HG03159 (cell line): ENCODE results near the gene AJAP1.

Experiments used
- ATAC-seq: cut with Tn5 transposase; IDR thresholded peaks from one replicate; pipeline ENCODE4 v1.9.1; 2021; ENCODE audit warnings: mild to moderate bottlenecking, moderate library complexity; ENCODE audit not compliant: unreplicated experiment

Gene AJAP1

DNA sequence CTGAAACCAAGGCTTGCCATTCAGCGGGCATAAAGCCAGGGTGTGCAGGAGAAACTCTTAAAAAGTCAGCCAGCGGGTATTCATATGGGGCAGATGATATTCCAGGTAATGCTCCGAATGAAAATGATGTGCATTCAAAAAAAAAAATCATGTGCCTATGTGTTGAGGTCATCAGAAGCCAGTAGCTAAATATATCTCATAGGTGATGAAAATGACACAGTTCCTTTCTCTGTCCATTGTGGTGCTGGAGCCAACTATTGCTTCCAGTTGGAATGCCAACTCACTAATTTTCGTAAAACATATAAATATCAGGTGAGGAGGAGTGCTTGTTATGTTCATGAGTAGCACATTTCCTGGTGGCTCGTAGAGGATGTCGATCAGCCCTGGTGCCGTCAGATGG is 23.2 kb downstream of the AJAP1 start:
- ATAC-seq = no peak

DNA sequence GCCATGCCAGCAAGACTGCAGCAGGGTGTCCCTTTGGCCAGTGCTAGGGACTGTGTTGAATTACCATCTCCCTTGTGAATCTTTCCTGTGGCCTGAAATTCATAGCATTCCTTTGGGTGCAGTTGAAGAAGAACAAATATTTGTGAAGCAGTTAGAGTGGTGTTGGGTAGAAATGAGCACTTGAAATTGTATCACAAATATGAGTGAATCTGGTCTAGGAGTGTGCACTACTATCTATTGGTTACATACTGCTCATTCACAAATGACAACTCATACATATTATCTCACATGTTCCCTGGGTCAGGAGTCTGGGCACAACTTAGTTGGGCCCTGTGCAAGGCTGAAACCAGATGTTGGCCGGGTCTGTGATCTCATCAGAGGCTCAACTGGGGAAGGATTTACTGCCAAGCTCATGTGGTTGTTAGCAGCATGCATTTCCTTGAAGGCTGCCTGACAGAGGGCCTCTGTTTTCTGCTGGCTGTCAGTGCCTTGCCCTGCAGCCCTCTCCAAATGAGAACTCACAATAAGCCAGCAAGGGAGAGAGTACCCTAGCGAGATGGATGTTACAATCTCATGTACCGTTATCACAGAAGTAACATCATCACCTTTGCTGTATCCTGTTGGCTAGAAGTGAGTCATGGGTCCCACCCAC is 23.8 kb downstream of the AJAP1 start:
- no peak for ATAC-seq

DNA sequence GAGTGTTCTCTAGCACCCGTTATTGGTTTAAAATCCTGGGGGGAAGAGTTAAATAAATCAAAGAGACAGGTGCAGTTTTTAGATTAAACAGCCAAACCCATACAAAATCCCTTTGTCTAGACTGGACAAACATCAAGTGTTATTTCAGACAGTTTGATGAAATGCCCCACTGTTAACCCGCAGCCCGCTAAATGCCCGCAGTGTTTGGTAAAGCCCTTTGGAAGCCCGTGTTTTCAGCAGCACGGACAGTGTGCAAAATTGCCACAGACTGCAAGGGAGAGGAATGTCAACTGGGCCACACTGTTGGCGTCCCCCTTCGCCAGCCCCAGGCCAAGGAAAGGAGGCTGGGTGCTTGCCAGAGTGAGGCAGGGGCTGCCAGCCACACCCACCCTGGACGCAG is 26.6 kb downstream of the AJAP1 start:
- ATAC-seq = no peak

DNA sequence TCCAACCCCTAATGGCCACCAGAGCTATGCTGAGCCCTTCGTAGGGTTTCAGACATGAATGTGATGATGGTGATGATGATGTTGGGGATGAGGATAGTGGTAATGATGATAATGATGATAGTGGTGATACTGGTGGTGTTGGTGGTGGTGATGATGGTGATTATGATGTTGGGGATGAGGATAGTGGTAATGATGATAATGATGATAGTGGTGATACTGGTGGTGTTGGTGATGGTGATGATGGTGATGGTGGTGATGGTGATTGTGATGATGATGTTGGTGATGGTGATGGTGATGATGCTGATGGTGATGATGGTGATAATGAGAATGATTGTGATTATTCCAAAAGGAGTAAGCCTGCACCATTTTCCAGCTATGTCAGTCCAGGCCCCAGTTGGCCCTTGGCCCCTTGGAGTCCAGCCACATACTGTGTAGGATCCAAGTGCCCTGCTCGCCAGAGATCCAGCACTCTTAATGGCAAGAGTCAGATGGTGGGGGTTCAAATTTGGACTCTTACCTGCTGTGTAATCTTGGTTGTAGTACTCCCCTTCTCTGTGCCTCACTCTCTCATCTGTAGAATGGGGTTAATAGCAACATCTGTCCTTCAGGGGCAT is 28.3 kb downstream of the AJAP1 start:
- ATAC-seq = no peak

DNA sequence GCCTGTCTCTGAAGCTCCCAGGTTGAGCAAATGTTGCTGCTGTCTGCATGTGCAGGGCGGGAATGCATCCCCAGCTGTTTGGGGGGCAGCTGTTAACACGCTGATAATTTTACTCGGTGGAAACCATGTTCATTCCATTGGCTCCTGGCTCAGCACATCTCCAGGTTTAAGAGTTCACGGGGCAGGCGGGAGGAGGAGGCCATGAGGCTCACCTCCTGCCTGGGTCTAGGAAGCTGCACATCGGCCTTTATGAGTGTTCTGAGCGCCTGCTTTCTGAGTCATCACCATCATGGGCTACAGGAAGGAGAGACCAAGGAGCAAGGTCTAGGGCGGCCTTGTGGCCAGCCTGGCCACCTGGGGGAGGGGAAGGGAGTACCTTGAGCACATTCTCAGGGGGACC is 29.7 kb downstream of the AJAP1 start:
- no peak for ATAC-seq

DNA sequence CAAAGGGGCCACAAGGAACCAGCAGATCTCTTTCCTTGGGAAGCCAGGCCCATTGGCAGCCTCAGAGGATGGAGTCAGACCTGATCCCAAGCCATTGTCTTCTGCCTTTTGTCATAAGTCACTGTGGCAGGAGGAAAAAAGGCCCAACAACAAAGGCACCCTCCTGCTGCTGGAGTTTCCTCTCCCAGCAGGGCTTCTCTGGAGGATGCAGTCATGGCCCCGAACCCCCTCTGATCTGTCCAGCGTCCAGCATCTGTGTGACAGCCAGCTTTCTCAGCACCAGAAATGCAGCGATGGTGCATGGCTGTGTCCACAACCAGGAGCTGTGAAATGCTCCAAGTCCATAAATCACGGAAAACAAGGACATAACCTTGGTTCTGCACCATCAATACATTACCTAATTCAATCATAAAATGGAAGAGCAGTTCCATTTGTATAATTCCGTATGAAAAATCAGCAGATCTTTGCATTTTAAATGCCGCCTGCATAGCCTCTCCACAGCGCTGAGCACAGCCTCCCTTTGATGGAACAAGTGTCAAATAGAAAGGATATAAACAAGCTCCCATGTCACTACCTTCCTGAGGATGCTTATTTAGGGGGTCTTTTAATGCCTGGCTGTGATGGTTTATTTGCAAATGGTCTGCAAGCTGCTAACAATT is 30.6 kb downstream of the AJAP1 start:
- ATAC-seq = no peak

DNA sequence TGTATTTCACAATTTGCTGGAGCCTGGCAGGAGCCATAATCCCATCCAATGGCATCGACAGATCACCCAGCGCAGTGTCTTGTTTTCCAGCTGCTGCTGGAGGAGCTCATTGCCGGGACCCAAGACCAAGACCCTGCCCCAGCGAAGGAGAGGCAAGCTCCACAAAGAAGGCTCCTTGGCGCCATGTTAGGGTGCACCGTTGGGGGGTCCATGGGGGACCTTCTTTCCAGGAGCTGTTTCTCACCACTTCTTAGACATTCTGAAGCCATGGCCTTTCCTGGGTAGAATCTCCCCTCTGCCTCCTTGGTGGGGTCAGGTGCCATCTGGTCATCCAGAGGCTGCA is 31.1 kb downstream of the AJAP1 start:
- no peak for ATAC-seq

DNA sequence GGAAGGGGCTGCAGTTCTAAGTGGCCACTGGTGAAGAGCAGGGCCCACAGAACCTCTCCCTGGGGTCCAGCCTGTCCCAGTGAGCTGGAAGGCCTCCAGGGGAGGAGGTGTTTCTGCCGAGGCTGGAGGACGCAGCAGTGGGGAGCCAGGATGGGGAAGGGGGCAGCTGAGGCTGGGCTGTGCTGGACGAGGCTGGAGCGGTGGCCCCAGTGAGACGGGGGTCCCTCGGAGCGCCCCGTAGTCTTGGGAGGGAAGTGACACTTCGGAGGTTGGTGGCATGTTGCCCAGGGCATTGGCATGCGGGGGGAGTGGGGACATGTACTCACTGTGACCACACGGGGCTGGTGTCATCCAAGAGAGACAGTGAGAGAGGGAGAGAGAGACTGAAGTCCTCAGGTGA is 33.5 kb downstream of the AJAP1 start:
- ATAC-seq = no peak

DNA sequence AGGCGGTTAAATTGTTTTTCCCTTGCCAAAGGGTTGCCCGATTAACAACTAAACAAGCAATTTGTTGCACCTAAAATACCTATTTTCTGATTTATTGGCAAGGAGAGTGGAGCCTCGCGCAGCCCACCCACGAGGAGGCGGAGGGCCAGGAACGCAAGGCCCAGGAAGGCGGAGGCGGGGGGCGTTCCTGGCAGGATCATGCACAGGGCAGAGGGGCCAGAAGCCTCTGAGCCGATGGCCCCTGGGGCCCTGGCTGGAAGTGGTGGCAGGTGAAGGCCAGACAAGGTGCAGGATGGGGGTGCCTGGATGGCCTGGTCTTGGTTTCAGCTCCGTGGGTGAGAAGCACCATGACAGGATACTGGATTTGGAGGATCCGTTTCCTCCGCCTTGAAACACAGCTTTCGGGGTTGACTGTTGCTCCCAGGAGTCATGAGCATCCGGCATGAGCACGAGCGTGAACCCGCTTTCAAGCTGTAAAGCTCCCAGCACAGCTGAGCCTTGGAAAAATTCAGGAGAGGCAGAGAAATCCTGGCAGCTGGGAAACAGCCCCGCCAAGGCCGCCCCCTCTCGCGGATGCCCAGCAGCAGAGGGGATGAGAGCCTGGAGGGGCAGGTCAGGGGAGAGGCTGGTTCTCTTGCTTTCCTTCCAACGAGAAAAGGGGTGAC is 35.0 kb downstream of the AJAP1 start:
- ATAC-seq = no peak

DNA sequence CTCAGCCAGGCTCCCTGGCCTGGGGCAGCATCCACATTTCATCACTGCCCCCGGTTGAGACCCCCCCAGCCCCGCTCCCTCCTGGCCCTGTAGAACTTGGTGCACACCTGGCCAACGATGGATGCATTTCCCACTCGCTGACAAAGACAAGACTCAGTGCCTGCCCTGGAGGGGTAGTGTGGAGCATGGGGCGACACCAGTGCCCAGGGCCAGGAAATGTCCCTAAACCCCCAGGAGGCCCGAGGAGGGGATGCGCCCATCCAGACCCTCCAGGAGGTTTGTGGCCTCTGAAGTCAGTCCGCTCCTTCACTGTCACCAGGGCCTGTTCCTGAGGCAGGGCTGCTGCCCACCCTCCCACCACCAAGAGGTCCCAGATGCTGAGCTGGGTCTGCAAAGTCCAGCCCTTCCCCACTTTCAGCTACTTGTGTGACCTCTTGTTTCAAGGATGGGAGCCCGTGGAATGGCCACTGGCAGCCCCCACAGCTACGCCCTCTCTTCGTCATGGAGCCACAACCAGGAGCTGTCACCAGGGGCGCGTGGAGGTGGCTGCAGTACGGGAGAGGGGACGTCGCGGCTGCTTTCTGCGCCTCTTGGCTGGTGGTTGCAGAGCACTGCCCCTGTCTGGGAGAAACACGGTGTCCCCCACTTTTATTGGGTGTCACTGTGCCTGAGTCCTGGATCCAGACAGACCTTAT is 35.7 kb downstream of the AJAP1 start:
- ATAC-seq = no peak

DNA sequence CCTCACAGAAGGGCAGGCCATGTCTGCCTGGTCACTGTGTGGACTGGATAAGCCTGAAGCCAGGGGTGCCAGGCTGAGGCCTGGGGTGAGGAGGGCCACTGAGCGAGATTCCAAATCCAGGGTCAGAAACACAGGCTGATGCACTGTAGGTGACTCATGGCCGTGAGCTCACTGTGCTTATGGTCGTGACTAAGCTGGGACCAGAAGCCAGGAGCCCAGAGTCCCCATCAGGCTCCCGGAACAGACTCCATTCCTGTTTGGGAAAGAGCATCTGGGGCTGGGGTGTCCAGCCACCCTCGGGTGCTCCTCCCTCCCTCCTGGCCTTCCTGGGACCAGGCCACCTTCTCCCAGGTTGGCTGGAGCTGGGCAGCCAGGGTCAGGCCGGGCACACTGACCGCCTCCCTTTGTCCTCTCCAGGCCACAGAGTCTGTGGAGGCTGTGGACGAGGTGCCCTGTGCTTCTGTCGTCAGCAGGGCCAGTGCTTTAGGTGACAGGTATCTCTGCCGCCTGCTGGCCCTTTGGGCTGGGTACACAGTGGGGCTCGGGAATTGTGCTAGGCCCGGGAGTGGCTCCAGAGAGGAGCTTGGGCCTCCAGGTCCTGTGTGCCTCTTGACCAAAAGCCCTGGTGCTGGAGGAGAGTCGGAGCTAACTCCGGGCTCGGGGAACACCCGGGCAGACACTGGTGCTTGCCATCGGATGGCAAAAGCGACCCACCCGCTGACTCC is 36.7 kb downstream of the AJAP1 start:
- ATAC-seq = no peak

DNA sequence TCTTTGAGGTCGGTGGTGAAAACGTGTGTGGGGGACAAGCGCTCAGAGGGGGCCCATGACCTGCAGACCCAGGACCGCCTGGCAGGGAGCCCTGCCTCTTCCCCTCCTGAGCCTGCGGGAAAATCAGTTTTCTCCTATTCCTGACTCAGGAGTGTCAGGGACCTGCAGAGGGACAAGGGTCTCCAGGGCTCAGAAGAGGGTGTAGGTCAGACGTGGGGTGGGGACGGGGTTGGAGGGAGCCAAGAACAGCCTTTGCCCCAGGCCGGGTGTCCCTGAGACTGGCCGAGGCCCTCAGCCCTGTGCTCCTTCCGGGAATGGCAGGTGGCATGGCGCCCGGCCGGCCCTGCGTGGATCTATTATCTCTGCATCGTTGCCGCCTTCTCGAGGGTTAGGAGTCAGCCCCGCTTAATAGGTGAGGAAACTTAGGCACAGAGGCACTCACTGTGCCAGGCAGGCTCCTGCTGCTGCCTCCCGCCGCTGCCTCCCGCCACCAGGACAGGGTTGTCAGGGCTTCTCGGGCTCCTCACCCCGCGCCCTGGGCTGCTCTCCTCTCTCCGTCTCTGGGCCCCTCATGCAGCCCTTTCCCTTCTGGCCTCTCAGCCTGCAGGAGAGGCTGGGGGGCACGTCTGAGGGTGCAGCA is 37.5 kb downstream of the AJAP1 start:
- no peak for ATAC-seq

DNA sequence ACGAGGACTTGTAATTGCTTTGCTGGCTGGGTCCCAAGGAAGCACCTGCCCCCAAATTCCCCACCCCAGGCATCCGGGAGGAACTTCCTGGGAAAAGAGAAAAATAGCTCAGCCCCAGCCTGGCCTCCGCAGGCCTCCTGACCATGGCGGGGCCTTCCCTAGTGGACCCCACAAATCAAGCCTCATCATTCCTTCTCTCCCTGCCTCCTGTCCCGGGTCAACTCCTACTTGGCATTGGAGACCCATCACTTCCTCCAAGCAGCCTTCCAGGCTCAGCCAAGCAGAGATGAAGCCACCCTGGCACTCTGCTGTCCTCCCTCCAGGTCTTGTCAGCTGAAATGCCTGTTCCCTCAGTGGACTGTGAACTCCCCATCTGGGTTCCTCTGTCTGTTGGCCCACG is 38.0 kb downstream of the AJAP1 start:
- no peak for ATAC-seq

DNA sequence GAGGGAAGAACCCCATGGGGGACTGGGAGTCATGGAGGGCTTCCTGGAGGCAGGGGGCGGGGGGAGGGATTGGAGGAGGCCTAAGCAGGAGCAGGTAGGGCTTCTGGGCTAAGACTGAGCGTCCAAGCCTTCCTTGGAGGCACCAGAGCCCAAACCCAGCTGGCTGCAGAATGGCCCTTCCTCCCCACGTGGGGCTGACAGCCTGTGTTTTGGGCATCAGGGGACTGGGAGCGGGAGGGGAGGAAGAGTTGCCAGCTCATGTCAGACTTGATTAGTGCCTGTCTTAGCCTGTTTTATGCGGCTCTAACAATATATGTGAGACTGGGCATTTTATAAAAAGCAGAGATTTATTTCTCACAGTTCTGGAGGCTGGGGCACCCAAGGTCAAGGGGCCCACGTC is 38.9 kb downstream of the AJAP1 start:
- no peak for ATAC-seq

DNA sequence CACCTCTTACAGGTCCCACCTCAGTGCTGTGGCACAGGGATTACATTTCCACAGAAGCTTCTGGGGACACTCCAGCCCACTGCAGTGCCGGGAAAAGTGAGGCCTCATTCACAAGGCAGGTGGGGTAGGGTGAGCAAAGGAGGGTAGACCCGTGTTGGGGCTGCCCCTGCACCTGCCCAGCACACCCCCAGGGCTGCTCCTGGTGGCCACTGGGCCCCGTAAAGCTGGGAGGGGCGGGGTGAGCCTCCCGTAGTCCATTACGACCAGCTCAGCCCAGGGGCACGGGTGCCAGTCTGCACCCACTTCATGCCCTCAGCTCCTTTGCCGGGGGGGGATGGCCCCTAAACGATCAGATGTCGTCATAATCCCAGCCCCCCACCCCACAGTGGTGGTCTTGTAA is 39.5 kb downstream of the AJAP1 start:
- ATAC-seq = no peak

DNA sequence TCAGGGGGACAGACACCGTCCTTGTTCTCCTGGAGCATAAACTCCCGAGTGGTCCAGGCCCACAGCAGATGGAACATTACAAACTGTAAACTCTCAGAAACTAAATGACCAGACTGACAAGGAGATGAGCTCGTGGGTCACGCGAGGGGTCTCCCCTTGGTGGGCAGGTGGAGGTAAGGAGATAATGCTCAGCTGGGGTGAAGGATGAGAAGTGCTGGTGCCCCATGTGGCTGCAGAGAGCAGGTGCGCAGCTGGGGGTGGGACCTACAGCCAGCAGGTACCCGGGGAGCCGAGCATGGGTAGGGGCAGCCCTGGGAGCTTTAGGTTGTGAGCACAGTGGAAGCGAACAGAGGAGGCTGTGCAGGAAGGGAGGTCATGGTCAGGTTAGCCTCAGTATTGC is 40.1 kb downstream of the AJAP1 start:
- ATAC-seq = no peak

DNA sequence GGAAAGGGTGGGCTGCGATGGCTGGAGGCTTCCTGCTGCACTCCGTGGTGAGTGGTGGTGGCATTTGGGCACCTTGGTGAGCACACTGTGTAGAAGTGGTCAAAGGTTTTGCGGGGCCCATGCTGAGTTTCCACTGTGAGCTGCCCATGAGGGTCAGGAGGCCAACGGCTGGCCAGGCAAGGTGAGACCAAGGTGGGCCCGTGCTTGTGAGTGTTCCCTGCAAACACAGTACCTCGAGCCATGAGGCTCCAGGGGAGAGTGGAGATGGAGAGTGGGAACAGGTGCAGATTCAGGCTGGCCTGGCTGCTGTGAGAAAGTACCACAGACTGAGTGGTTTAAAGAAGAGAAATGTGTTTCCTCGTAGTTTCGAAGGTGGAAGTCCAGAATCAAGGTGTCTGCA is 40.8 kb downstream of the AJAP1 start:
- no peak for ATAC-seq

DNA sequence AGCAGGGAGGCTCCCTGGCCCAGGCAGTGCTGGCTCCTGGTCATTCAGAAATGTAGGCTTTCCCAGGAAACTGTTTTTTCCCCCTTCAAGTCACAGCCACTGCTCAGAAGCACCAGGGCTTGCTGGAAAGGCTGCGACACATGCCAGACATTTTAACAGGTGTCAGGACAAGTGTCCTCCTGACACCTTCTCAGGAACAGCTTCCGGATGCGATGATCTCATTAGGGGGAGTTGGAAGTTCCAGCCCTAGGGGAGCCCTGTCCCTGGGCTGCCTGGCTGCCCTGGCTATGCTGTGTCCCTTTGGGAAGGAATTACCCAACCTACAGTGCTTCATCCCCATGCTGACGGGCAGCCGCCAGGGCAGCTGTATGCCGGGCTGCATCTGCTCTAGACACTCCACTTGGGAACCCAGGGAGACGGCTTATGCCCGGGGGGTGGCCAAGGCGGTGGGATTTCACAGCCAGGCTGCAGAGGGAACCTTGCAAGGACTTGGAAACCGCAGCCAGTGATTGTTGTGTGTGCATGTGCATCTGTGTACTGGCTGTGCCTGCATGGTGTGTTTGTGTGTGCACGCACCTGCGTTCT is 41.8 kb downstream of the AJAP1 start:
- ATAC-seq = no peak

DNA sequence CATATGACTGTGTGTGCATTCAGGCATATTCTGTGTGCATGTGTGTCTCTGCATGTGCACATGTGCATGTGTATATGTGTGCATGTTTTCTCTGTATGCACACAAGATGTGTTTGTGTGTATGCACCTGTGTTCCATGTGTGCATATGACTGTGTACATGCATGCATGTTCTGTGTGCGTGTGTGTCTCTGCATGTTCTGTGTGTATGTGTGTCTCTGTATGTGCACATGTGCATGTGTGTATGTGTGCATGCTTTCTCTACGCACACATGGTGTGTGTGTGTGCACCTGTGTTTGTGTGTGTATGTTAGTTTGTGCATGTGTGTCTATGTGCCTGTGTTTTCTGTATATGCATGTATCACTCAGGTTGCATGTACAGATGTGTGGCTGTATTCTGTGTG is 42.3 kb downstream of the AJAP1 start:
- ATAC-seq = no peak

DNA sequence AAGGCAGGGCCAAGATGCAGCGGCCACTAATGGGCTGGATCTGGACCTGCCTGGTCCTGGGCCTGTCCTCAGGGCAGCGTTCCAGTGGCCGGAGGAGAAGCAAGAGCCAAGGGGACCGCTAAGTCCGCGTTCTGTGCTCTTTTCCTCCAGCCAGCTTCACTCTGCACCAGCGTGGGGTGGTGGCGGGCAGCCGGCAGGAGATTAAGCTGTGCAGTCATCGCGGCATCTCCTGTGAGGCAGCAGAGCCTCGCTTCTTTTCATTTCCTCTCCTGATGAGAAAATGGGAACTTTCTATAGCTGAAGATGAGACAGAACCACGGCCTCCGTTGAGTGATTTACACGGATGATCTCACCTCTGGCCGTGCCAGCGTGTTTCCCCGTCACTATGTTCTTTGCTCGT is 43.4 kb downstream of the AJAP1 start:
- ATAC-seq = no peak
